ENCODE results near the gene FOXR1.
"Not testable (repeated sequence)": the region's sequence is repeated elsewhere in the genome, so short reads cannot be mapped to it uniquely, and the experiment has no call there.

Gene FOXR1

GRCh38 chr11:118998388-118998717 lies 26.8 kb downstream of the FOXR1 start:
- DNase-seq, result no peak

- no peak for DNase-seq
Observed at GRCh38 chr11:118998822-118999221, 27.3 kb downstream of the FOXR1 start.

GRCh38 chr11:119000906-119001305 lies 29.3 kb downstream of the FOXR1 start:
- no peak for DNase-seq

GRCh38 chr11:119006656-119007055 lies 35.1 kb downstream of the FOXR1 start:
- DNase-seq, result no peak

GRCh38 chr11:119011476-119012053 lies 40.0 kb downstream of the FOXR1 start:
- DNase-seq, result no peak

GRCh38 chr11:119012629-119013170 lies 41.1 kb downstream of the FOXR1 start:
- no peak for DNase-seq

- DNase-seq, result no peak
Observed at GRCh38 chr11:119014209-119014924, 42.8 kb downstream of the FOXR1 start.

GRCh38 chr11:119015054-119015611 lies 43.6 kb downstream of the FOXR1 start:
- DNase-seq, result no peak

GRCh38 chr11:119016216-119017009 lies 44.9 kb downstream of the FOXR1 start:
- DNase-seq, result no peak

GRCh38 chr11:119017377-119017776 lies 45.8 kb downstream of the FOXR1 start:
- DNase-seq, result not testable (repeated sequence)

GRCh38 chr11:119018074-119018938 lies 46.7 kb downstream of the FOXR1 start, which contains the start of the genes RPS25 and TRAPPC4:
RPS25 (minus strand) TSS chr11:119018343; CDS start chr11:119018284, 59 bp downstream.
TRAPPC4 (plus strand) TSS chr11:119018766; CDS start chr11:119018796, 30 bp downstream.
- DNase-seq, result peak; percentile 96

- no peak for DNase-seq
Observed at GRCh38 chr11:119019996-119020395, 48.4 kb downstream of the FOXR1 start.

GRCh38 chr11:119021631-119022030 lies 50.1 kb downstream of the FOXR1 start:
- DNase-seq, result no peak

- DNase-seq, result no peak
Observed at GRCh38 chr11:119023741-119024140, 52.2 kb downstream of the FOXR1 start.

- DNase-seq, result no peak
Observed at GRCh38 chr11:119024430-119025098, 53.0 kb downstream of the FOXR1 start.

GRCh38 chr11:119025099-119025473 lies 53.5 kb downstream of the FOXR1 start:
- no peak for DNase-seq

GRCh38 chr11:119025541-119025940 lies 54.0 kb downstream of the FOXR1 start:
- DNase-seq, result no peak

- no peak for DNase-seq
Observed at GRCh38 chr11:119025978-119026766, 54.6 kb downstream of the FOXR1 start.

GRCh38 chr11:119026970-119027369 lies 55.4 kb downstream of the FOXR1 start:
- DNase-seq, result no peak

GRCh38 chr11:119027561-119028345 lies 56.2 kb downstream of the FOXR1 start:
- no peak for DNase-seq
